NK-92 (cell line): ENCODE data around the gene DNAH11.

Source experiments
- DNase-seq: peaks from one replicate; lab custom pipeline; 2025; ENCODE audit not compliant: unreplicated experiment; lab: John Stamatoyannopoulos, UW

The DNAH11 gene

DNA sequence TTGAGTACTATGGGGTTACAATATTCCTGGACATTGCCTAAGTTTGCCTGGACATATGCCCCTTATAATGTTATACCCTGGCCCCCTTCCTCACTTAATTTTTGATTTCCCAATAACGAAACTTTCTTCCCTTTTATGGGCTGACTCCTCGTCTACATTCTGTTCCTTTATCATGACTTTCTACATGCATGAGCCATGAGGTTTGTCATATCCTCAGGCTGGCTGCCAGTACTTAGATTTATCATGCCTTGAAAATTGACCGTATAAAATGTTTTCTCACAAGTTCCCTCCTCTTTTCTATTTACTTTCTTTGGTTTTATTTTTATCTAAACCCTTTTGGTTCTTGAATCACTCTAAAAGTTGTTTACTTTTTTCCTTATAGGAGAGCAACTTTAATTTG, 4.7 kb downstream of the DNAH11 start:
- no peak for DNase-seq

DNA sequence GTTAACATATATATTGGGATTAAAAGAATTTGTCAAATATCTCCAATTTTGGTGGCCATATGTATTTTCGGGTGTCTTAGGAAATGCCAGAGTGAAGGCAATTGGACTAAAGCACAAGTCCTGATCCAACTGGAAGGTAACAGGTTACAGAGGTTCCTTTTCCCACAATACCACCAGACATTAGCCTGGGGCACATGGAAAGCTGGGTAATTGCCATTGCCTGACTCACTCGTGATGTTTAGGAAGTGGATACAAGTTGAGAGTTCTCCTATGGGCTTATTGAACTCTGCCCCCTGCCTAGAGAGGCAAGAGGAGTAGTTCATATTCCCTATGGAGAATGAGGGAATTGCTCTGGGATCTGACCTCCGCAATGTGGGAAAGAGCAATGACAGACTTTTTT, 5.7 kb downstream of the DNAH11 start:
- DNase-seq: no peak

DNA sequence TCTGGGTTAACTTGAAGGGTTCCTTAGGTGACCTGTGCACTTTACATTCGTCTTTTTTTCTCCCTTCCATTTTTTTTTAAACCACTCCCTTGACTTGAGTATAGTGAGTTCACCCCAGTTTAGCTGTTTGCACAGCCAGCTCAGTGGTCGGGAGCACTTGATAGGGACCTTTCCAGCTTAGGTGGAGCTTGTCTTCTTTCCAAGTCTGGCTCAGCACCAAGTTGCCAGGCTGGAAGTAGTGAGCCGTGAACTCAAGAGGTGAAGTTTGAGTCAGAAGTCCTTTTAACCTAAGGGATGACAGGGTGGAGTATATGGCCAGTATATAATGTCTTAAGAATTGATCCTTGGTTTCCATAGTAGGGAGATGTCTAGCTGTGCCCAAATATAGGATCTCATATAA, 7.2 kb downstream of the DNAH11 start:
- no peak for DNase-seq

DNA sequence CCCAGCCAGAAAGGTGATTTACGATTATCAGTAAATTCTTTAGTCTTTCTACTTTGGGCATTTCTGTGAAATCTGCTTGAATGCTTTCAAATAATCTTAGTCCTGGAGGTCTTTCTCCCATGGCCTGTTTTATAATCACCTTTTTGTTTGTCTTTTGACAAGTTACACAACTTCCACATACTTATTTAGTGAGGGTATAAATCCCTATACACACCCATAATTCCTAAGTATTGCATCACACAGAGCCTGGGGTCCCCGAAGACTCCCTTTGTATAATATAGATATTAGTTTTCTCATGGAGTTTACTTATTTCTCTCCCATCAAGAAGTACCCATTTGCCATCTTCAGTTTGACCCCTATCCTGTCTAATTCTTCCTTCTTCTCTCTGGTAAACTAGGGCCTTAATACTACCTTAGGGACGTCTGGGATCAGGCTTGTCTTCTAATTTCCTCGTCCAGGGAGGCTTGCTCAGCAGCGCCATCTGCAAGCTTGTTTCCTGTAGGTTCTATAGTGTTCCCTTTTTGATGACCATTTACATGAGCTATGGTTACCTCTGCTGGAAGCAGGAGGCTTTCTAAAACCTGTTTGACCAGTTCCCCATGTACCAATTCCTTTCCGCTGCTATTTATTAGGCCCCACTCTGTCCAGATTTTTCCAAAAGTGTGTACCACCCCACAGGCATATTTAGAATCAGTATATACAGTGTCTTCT, 8.1 kb downstream of the DNAH11 start:
- DNase-seq: no peak

DNA sequence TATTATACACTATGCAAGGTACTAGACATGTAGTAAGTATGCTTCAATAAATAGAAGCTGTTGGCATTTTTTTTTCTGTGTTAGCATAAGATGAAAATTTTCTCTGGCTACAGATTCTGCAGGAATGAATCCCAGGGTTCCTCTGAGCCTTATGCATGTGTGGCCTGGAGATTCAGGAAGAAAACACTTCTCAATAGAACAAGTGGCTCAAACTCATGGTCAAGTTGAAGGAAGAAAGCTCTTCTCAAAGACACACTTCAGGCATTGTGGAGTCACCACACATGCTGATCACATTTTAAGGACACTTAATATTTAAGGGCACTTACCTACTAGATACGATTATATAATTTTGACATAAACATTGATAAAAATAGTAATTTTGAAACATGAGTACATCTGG, 19.5 kb downstream of the DNAH11 start:
- DNase-seq: no peak

DNA sequence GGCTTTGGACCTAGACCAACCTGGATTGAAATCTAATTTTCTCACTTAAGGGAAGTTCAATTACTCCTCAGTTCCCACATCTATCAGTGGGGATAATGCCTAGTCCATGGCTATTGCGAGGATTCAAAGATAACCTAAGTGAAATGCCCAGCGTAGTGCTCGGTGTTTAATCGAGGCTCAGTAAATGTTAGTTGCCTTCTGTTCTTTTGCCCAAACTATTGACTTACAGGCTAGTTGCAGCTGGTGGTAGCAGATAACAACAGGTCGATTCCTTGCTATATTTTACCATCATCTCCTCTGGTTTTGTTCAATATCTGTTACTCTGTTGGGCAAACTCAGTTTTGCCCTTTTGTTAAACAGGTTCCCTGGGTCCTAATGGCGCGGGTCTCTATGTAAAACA, 22.8 kb downstream of the DNAH11 start:
- DNase-seq: no peak

DNA sequence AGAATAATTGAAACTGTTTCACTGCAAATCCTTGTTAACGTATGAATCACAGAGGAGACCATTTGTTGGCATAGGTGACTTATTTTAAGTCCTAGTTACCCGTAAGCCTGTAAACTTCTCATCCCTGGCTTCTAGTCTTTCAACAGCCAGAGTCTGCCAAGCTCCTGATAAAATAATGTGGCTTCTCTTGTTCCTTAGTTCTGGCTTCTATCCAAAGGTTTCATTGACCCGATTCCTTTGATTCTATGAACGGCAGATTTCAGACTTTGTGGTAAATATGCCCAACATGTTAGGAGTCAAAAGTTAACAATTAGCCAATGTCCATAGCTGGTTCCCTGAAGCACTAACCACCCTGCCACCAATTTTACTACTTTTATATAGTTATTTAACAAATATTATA, 23.3 kb downstream of the DNAH11 start:
- DNase-seq: no peak

DNA sequence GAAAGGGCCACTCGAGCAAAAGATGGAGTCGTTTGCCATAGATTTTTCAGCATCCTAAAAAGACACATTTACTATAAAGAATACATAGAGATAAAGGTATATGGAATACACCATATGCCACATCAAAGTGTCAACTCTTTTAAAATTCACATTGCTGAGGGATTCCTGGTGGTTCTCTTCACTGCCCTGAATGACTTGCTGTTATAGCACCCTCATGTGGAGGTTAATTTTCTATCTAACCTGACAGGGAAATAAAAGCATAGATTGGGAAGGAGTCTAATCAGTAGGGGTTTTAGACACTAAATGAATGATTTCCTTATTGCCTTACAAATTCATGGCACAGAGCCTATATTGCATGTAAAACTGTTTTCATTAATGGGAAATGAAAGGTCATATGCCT, 25.9 kb downstream of the DNAH11 start:
- DNase-seq: no peak

DNA sequence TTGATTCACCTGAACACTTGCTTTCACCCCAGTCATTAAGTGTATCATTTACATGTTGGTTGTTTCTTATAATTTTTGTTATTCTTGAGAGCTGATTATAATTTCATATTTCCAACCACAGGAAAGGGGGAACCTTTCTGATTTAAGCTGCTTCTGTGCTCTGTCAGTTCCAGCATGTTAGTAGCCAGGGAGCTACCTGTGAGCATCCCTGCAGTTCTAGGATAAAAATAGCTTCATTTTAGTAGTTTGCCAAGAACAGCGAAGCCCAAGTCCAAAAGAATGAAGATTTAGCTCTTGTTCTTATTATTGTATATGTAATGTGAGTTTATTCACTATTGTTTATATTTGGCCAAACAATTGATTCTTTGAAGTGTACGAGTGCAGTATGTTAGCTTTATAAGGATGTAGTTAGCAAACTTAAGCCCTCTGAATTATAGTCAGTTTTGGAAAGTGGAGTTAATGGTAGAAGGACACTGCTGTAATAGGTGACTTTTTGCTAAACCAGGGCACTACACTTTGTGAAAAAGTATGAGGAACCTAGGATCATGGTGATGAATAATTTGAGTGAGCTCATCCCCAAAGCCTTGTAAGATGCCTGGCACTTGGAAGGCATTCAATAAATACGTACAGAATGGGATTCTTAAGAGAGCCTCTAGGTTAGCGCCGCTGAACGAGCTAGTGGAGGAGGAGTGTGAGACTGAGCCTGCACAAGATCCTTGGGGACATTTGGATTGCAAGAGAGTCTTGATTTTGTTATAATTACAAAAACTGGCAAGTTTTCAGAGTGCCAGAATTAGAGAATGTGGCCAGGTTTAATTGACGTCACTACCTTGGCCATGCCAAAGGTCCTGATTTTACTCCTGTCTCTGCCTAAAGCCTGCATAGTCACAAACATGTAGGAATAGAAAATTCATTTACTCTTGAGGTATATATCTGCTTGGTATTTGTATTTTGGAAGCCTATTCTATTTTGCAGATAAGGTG, 29.8 kb downstream of the DNAH11 start:
- no peak for DNase-seq

DNA sequence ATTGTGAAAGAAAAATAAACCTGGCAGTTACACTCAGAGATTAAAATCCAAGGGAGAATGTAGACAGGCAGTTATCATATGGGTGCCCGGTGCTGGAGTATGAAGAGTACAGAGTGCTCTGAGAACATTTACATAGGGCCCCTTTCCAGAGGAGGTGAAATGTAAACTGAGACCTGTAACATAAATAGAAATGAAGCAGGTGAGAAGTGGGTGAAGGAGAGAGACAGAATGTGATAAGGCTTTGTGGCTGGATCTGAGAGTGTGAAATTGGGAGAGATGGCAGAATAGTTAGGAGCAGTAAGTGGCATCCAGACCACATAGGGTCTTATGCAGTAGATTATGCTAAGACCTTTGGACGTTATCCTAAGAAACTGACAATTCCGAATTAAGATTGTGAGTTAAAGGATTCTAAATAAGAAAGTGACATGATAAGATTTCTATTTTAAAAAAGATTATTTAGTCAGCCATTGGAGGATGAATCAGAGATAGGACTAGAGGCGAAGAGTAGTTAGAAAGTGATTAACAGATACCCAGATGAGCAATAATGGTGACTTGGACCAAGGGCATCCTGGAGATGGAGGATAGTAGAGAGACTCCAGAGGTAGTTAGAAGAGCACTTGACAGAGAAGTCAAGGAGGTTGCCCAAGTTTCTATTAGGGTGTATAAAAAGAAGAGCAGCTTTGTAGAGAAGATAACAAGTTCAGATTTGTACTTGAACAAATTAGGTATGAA, 36.7 kb downstream of the DNAH11 start:
- DNase-seq: no peak

DNA sequence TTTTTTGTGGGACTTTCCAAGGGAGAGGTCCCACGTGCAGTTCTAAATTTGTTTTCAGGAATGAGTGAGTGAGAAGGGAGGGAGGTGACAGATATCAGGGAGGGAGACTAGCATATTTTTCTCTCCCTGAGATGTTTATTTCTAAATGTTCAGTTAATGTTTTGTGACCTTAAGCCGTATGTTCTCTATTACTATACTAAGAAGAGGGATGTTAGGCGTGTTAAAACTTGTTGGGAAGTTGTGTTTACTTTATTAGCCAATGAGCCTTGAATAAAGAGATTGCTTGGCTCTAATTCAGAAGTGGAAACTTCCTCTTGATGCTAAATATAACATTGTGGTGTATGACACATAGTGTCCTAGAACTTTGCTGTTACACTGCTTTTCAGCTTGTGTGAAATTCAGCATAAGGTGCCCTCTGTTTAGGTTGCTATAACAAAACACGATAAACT, 37.3 kb downstream of the DNAH11 start:
- DNase-seq: no peak

DNA sequence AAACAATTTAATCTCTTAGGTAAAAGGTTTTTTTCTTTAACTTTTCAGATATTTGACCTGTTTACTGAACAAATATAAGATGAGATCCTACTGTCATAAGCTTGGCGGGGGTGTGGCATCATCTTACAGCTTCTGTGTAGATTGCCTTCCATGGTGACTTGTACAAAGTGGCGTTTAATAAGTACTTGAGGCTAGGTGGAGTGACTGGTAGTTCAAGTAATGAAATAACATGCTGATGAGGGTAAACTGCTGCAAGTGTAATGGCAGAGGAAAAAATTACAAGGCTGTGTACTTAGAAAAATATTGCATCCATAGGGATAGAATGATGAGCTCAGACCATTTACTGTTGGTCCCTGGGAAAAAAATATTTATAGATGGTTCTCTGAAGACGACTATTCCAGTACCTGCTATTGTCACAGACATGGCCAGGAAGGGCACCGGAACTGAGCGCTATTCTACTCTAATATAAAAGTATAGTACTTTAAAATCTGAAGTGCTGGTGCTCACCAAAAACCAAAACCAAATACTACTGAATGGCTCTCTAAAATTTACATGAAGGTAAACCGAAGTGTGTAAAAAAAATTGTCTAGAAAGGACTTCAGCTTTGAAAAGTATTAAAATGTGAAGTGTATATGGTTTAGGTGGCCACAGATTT, 42.4 kb downstream of the DNAH11 start:
- no peak for DNase-seq

DNA sequence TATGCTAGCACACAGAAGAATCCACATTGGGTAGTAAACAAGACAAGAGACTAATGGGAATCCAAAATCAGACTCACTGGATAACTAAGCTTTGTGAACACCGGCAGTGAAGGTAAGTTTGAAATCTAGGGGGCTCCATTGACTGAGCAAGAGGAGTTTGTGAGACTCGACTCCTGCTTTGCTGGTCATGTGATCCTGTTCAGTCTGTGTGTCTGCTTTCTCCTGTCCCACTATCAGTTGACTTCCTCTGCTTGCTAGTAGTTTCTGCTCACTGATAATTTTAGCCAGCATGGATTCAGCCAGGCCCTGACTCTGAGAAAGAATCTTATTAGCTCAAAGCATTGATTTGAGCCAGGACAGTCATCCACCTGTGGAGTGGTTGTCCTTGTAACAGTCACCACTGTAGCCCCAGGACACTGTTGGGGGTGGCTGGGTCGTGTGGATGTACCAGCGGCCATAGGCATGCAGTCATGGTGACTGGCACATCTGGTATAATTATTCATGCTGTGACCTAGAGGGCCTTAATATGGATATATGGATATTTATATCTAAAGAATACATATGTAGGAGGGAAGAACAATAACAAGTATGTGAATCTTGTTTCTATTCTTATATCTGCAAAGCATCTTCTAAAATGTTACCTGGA, 44.4 kb downstream of the DNAH11 start:
- no peak for DNase-seq

DNA sequence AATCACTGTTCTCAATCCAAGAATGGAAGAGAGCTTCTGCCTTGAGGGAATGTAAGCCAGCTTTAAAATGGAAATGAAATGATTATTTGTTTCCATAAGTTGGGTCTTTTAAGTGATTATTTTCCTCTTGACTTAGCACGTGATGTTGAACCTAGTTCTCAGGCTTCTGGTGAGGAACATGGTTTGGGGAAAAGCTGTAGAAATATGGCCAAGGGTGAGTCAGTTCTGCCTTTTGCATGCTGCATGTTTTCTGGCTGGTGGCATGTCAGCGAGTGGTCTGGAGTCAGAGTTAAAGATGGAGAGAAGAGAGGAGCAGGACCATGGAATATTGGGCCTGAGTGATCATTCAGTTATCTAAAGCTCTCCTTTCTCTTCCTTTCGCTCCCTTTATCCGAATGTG, 54.0 kb downstream of the DNAH11 start:
- no peak for DNase-seq

DNA sequence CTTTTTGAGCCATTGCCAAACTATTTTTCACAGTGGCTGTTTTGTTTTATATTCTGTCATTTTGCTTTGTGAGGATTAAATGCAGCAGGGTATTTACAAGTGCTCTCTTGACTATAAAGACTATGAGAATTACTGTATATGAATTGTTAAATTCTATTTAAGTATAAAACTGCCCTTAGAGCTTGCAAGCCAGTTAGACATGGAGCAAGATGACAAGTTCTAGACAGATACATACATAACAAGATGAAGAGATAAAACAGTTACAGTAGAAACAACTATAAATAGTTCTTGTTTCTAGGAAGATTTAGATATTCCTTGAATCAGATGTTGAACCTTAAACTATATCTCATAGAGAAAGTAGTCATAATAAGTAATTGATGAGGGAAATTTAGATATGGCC, 60.6 kb downstream of the DNAH11 start:
- DNase-seq: no peak

DNA sequence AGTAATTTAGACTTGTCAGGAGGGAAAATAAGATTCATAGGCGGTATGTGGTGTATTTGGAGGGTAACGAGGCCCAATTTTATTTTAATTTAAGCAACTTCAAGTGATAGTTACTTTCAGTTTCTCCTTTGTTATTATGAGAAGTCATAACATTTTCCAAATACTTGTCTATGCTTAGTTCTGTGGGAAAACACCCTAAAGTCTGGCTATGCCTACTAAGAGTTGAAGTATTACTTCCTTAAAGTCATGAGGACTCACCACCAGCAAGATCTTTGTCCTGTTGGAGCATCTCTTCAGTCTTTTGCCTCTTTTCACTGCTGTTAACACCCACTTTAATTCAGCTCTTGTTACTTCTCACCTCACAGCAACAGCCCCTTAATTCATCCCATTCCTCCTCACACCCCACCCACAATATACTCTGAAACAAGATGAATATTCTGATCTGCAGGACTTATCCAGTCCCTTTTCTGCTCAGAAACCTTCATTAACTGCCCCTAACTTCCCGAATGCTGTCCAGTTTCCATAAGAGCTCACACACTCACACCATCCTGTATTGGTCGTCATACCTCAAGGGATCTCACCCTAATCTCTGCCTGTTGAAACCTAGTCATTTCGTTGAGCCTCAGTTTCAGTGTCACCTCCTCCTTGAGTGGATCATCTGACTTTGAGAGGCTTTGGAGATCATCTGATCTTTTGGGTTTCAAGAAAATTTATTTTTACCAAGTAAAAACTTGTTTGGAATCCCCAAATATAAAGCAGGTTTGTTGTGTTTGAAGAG, 61.3 kb downstream of the DNAH11 start:
- DNase-seq: no peak

DNA sequence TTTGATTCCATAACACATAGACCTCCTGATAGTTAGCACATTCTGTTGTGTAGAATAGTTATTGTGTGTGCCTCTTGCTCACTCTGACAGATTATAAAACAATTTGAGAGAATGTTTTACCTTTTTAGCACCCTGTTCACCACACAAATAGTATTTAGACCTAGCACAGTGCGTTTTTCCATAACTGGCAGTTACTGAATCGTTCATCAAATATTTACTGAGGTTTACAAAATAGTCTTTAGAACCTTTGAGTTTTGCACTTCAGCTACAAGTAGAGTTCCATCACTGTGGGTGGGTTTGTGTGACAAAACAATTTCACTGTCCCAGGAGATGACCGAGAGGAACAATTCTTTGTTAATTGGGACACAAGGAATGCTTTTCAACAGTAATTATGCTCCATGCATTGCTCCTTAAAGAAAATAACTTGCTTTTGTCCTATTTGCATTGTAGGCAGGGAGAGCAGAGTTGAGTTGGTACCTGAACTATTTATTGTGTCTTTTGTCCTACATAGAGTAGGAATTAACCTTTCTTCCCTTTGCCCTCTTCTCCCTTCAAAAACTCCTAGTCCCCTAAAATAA, 62.3 kb downstream of the DNAH11 start:
- no peak for DNase-seq

DNA sequence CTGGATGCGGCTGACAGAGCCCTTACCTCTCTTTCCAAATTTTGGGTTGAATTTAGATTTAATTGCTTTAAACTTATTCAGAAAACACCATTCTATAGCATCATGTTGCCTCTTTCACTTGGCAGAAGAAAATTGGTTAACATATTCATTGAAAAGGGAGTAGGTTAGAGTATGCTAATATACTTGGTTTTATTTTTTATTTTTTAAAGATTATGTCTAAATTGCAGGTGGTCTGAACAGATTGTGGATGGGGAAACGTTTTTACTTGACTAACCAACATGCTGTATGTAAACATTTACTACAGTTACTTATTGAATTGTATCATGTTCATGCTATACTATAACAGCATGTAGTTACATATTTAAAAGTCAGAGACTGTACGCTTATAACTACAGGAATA, 65.6 kb downstream of the DNAH11 start:
- no peak for DNase-seq

DNA sequence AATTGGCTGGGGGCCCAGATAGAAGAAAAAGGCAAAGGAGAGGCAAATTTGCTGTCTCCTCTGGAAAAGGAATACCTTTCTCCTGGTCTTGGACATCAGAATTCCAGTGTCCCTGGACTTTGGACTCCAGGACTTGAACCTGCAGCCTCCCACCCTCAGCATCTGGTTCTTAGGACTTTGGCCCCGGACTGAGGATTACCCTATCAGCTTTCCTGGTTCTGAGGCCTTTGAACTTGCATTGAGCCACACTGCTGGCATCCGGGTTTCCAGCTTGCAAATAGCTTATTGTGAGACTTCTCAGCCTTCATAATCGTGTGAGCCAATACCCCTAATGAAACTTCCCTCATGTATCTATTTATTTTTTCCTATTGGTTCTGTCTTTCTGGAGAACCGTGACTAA, 68.3 kb downstream of the DNAH11 start:
- DNase-seq: no peak
